Activated CD4-positive, alpha-beta T cell treated with anti-CD3 and anti-CD28 coated beads, Interleukin-2, amount 10 ng/mL, durations not matched to agents 7 days and 5 days (primary cell): ENCODE measurements around the gene DHX34. TPM values are rescaled to one million over a fixed set of nuclear protein-coding genes. Genes with fewer than 3 reads are reported as not detected.

ENCODE experiments used
- CTCF ChIA-PET: fragments of 350-600 bp; sonication (Branson Sonifier 250); formaldehyde crosslinking; loops from one replicate; lab custom pipeline; 2021; ENCODE audit warnings: antibody characterized with exemption; lab: Charles Lee
- POLR2A ChIA-PET: fragments of 350-600 bp; sonication (Branson Sonifier 250); formaldehyde crosslinking; loops from one replicate; lab custom pipeline; 2021; ENCODE audit warnings: antibody characterized with exemption; lab: Charles Lee
- DNase-seq: peaks from one replicate; pipeline ENCODE4 v3.0.0-alpha.2; 2020
- H3K27ac Mint-ChIP-seq: one replicate; pipeline ENCODE4 v1.8.0; 2021; ENCODE audit warnings: mild to moderate bottlenecking, moderate library complexity, mixed read lengths
- H3K27me3 Mint-ChIP-seq: one replicate; pipeline ENCODE4 v1.8.0; 2021; ENCODE audit warnings: mixed read lengths
- H3K36me3 Mint-ChIP-seq: one replicate; pipeline ENCODE4 v1.8.0; 2021; ENCODE audit warnings: low read depth, mixed read lengths
- H3K4me1 Mint-ChIP-seq: one replicate; pipeline ENCODE4 v1.8.0; 2021; ENCODE audit warnings: mixed read lengths
- H3K4me3 Mint-ChIP-seq: one replicate; pipeline ENCODE4 v1.8.0; 2021; ENCODE audit warnings: mild to moderate bottlenecking, moderate library complexity, mixed read lengths
- H3K9me3 Mint-ChIP-seq: one replicate; pipeline ENCODE4 v1.8.0; 2021; ENCODE audit warnings: mixed read lengths
- total RNA-seq, 2 experiments: library from RNA; stranded (reverse); gene quantifications; one replicate each; pipeline ENCODE4 v1.2.3, GENCODE V29; 2021

The DHX34 gene
- total RNA-seq, 2 experiments from 2014 or later: 13.0 TPM

GRCh38 chr19:47418692-47419029, 69.5 kb downstream of the DHX34 start:
- POLR2A ChIA-PET: no interaction called here
- no peak for DNase-seq
- Mint-ChIP-seq H3K27ac (no peak overlapping the region), H3K36me3 (no peaks in the 10 kb centered on the region), H3K4me1 (peaks cover 15% of the 10 kb centered on the region), H3K27me3 (peaks cover 80% of the 10 kb centered on the region), H3K9me3 (no peaks in the 10 kb centered on the region), H3K4me3 (no peak overlapping the region)
- CTCF ChIA-PET: interaction anchor here (0.6 kb wide), 1 partner anchor 240 kb away, joined by 3 read pairs; no protein-coding TSS in a partner anchor

DNA sequence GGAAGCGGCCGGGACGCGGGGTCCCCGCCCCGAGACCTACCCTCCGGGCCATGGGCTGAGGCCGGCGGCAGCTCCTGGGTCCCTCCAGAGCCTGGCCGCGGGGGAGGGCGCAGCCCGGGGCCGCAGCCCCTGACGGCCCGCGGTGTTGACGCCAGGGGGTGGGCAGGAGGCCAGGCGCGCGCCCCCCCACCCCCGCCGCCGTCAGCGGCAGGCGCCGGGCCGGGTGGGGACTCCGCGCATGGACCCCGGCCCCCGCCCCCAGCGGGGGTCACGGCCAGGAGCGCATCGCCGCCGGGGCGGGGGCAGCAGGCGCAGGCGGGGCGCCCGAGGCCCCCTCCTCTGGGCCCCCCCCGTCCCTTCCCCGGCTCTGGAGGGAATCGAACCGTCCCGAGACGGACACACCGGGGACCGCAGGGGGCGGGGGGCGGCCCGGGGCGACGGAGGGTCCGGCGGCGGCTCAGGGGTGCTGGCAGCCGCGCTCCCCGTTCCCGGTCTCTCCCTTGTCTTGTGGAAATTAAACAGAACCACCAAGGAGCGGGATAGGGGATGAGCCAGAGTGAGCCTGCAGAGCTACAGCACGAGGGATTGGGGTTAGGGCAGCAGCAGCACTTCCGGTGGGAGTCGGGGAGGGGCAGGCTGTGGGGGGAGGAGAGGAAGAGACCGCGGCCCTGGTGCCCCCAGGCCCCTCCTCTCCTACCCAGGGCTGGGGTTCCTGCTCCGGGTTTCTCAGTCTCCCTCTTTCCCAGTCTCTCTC, 70.1 kb downstream of the DHX34 start, which contains the start of gene MEIS3:
TSS of gene MEIS3 (minus strand) at position 498 of the 754 bp plus-strand sequence. CDS start at position 52, 446 bp downstream.
- Mint-ChIP-seq H3K9me3 (no peaks in the 10 kb centered on the region), H3K27me3 (peaks cover 81% of the 10 kb centered on the region), H3K27ac (no peak within 1 kb of the TSS), H3K4me3 (no peak within 1 kb of the TSS), H3K36me3 (no peaks in the 10 kb centered on the region), H3K4me1 (peaks cover 15% of the 10 kb centered on the region)
- ChIA-PET POLR2A (no interaction called here), CTCF (interaction anchor here (0.6 kb wide), 1 partner anchor 241 kb away, joined by 3 read pairs; no protein-coding TSS in a partner anchor)
- no peak for DNase-seq

DNA sequence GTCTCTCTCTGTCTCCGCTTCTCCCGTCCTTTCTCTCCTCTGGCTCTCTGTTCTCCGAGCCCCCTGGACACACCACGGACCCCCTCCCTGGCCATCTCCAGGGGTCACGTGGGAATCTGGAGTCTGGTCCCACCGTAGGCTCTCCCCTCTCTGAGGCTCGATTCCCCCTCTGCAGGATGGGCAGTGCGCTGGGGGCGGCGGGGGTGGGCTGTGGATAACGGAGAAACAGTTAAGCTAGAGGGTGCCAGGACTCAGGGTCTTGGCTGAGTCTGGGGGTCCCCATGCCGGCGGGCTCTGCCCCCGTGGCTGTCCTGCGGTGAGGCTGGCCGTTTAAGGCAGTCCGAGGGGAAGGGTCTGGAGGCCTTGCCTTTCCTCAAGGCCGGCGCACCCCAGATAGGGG, 70.7 kb downstream of the DHX34 start:
- POLR2A ChIA-PET: no interaction called here
- H3K4me3 Mint-ChIP-seq: no peak overlapping the region
- no peak overlapping the region for H3K27ac Mint-ChIP-seq
- DNase-seq: no peak
- H3K36me3 Mint-ChIP-seq: no peaks in the 10 kb centered on the region
- H3K27me3 Mint-ChIP-seq: peaks cover 83% of the 10 kb centered on the region
- H3K4me1 Mint-ChIP-seq: peaks cover 15% of the 10 kb centered on the region
- no peaks in the 10 kb centered on the region for H3K9me3 Mint-ChIP-seq
- CTCF ChIA-PET: no interaction called here

DNA sequence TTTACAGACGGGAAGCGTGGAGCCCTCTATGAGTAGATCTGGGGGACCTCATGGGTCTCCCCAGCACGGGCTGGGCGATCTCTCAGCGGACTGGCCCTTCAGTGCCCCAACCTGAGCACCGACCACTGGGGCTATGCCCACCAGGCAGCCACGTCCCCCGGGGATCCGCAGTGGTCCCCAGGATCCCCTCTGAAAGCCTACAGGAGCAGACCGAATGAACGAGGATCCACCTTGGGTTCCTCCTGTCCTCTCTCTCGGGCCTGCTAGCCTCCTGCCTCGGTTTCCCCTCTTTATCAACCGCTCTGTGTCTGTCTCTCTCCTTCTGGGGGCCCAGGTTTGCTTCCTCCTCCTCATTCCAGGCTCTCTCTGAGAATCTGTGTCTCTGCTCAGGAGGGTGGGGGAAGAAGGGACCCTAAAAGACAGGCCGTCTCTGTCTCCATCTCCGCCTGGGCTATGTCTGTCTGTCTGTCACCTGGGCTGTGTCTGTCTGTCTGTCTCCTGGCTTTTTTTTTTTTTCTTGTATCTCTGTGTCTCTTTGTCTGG, 72.2 kb downstream of the DHX34 start:
- ChIA-PET POLR2A (no interaction called here), CTCF (no interaction called here)
- Mint-ChIP-seq H3K27ac (no peak overlapping the region), H3K9me3 (no peaks in the 10 kb centered on the region), H3K4me3 (no peak overlapping the region), H3K36me3 (no peaks in the 10 kb centered on the region), H3K27me3 (peaks cover 81% of the 10 kb centered on the region), H3K4me1 (peaks cover 15% of the 10 kb centered on the region)
- no peak for DNase-seq

DNA sequence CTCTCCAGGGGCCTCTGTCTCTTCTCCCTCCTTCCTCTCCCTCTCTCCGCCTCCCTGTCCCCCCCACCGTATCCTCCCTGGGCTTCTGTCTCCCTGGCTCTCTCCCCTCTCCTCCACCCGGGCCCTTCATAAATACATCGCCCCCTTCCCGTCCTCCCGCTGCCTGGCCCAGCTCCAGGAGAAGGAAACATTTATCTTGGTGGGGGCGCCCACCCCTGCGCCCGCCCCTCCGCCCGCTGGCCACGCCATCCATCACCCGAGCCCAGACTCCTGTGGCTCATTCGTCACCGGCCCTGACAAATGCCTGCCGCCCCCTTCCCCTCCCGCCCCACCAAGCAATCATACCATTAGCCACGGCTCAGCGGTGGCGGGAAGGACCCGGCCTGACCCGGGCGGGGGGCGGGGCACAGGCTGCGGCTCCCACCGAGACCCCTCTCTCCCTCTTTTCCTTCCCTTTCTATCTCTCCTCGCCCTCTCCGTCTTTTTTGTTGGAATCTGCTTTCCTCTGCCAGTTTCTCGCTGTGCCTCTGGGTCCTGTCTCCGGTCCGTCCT, 72.8 kb downstream of the DHX34 start:
- Mint-ChIP-seq H3K4me1 (peaks cover 15% of the 10 kb centered on the region), H3K36me3 (no peaks in the 10 kb centered on the region), H3K9me3 (no peaks in the 10 kb centered on the region), H3K27ac (no peak overlapping the region), H3K27me3 (peaks cover 81% of the 10 kb centered on the region), H3K4me3 (no peak overlapping the region)
- POLR2A ChIA-PET: no interaction called here
- CTCF ChIA-PET: no interaction called here
- DNase-seq: no peak

- no peak overlapping the region for H3K27ac Mint-ChIP-seq
- no peaks in the 10 kb centered on the region for H3K36me3 Mint-ChIP-seq
- H3K9me3 Mint-ChIP-seq: no peaks in the 10 kb centered on the region
- H3K4me1 Mint-ChIP-seq: peaks cover 13% of the 10 kb centered on the region
- no peak overlapping the region for H3K4me3 Mint-ChIP-seq
- ChIA-PET CTCF (no interaction called here), POLR2A (no interaction called here)
- H3K27me3 Mint-ChIP-seq: peaks cover 79% of the 10 kb centered on the region
- no peak for DNase-seq
Observed at GRCh38 chr19:47422417-47423163, 73.5 kb downstream of the DHX34 start.

GRCh38 chr19:47423203-47423882, 74.2 kb downstream of the DHX34 start:
- Mint-ChIP-seq H3K27ac (no peak overlapping the region), H3K36me3 (no peaks in the 10 kb centered on the region), H3K9me3 (no peaks in the 10 kb centered on the region), H3K27me3 (peaks cover 71% of the 10 kb centered on the region), H3K4me1 (peaks cover 7% of the 10 kb centered on the region), H3K4me3 (no peak overlapping the region)
- DNase-seq: no peak
- CTCF ChIA-PET: no interaction called here
- POLR2A ChIA-PET: no interaction called here

DNA sequence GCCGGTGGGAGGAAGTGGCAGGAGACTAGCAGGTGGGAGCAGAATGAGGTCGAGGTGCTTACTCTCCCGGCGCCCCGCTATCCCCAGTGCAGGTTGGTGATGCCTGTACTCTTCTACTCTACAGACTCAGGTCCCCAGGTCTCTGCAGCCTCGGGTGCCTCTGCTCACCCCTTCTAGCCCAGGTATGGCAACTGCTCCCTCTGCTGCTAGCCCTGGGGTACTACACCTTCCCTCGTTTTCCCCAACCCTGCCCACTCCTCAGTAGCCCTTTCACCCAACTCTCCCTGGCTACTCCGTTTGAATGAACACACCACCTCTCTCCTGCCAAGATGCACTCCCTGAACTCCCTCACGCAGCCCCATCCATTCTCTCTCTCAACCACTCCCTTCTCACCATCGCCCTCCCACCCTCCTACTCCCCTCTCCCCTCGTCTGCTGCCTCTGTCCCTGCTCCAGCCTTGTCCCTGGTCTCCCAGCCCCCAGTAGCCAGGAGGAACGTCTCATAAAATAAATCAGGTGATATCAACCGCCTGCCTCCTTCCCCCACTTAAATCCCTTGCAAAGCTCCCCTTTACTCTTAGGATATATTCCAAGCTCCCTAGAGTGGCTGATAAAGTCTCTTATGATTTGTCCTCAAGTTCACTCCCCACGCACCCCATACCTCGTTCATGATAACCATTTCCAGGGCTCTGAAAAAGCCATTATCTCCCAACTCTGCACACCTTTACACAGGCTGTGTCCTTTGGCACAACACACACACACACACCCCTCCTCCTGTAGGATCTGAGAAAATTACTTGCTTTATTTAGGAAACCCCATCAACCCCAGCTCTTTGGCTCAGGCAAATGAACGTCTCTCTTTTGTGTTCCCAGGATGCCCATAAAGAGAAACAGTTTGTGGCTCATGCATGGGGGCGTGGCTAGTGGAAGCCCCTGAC, 78.4 kb downstream of the DHX34 start:
- peaks cover 2% of the 10 kb centered on the region for H3K9me3 Mint-ChIP-seq
- H3K27ac Mint-ChIP-seq: no peak overlapping the region
- H3K36me3 Mint-ChIP-seq: no peaks in the 10 kb centered on the region
- peaks cover 47% of the 10 kb centered on the region for H3K27me3 Mint-ChIP-seq
- H3K4me3 Mint-ChIP-seq: no peak overlapping the region
- DNase-seq: peak; percentile 77
- H3K4me1 Mint-ChIP-seq: peaks cover 23% of the 10 kb centered on the region
- CTCF ChIA-PET: interaction anchor here (0.5 to 1.8 kb wide), 20 partner anchors 9 to 317 kb away, joined by 3 to 20 read pairs (median 4); partner anchors contain the start of genes DHX34, INAFM1, KPTN and NAPA
- POLR2A ChIA-PET: no interaction called here

- ChIA-PET POLR2A (no interaction called here), CTCF (interaction anchor here (0.5 to 2.8 kb wide), 23 partner anchors 8 to 317 kb away, joined by 3 to 20 read pairs (median 4); partner anchors contain the start of genes DHX34, INAFM1, KPTN and NAPA)
- H3K4me3 Mint-ChIP-seq: no peak overlapping the region
- H3K27me3 Mint-ChIP-seq: peaks cover 39% of the 10 kb centered on the region
- H3K27ac Mint-ChIP-seq: no peak overlapping the region
- peak; percentile 87 for DNase-seq
- H3K36me3 Mint-ChIP-seq: no peaks in the 10 kb centered on the region
- H3K9me3 Mint-ChIP-seq: peaks cover 6% of the 10 kb centered on the region
- peaks cover 32% of the 10 kb centered on the region for H3K4me1 Mint-ChIP-seq
Observed at GRCh38 chr19:47428177-47428894, 79.2 kb downstream of the DHX34 start.

- no peak overlapping the region for H3K27ac Mint-ChIP-seq
- H3K36me3 Mint-ChIP-seq: no peaks in the 10 kb centered on the region
- peaks cover 6% of the 10 kb centered on the region for H3K9me3 Mint-ChIP-seq
- POLR2A ChIA-PET: no interaction called here
- H3K27me3 Mint-ChIP-seq: peaks cover 32% of the 10 kb centered on the region
- H3K4me3 Mint-ChIP-seq: no peak overlapping the region
- CTCF ChIA-PET: interaction anchor here (0.6 to 2.8 kb wide), 13 partner anchors 7 to 278 kb away, joined by 3 to 20 read pairs (median 3); partner anchors contain the start of gene DHX34
- H3K4me1 Mint-ChIP-seq: peaks cover 40% of the 10 kb centered on the region
- DNase-seq: no peak
Observed at GRCh38 chr19:47429140-47429793, 80.2 kb downstream of the DHX34 start.
